HepG2 (cell line): ENCODE results near the gene TEKT3.

Experiments
- ARHGAP35 ChIP-seq: sonication (generic); formaldehyde crosslinking; IDR thresholded peaks from 2 replicates; pipeline ENCODE4 v1.9.0; 2022; ENCODE audit warnings: mild to moderate bottlenecking, inconsistent platforms, moderate library complexity, missing genetic modification reagents, borderline replicate concordance
- JUN ChIP-seq: sonication (generic); formaldehyde crosslinking; IDR thresholded peaks from 2 replicates; pipeline ENCODE4 v1.4.0; 2020; ENCODE audit warnings: mild to moderate bottlenecking, missing genetic modification reagents
- JUND ChIP-seq: sonication (generic); formaldehyde crosslinking; IDR thresholded peaks from 2 replicates; pipeline ENCODE4 v1.8.0; 2022; ENCODE audit warnings: mild to moderate bottlenecking, missing genetic modification reagents
- KDM3A ChIP-seq: IDR thresholded peaks from 2 replicates; pipeline ENCODE4 v1.6.1; 2018; ENCODE audit warnings: low read depth, missing compliant biosample characterization
- RNF2 ChIP-seq: fragments of 450-650 bp; conservative IDR thresholded peaks from 2 replicates; pipeline ENCODE4 v1.6.1; 2016; ENCODE audit warnings: low read depth
- YY1 ChIP-seq: IDR thresholded peaks from 2 replicates; pipeline ENCODE4 v1.6.1; 2011; ENCODE audit warnings: low read length, low read depth, moderate library complexity, mild to moderate bottlenecking; ENCODE audit not compliant: insufficient read depth, insufficient replicate concordance
- ZNF138 ChIP-seq: sonication (generic); formaldehyde crosslinking; IDR thresholded peaks from 2 replicates; pipeline ENCODE4 v1.5.0; 2020; ENCODE audit warnings: mild to moderate bottlenecking, low read depth, missing genetic modification reagents
- ZNF274 ChIP-seq: sonication (generic); formaldehyde crosslinking; IDR thresholded peaks from 2 replicates; pipeline ENCODE4 v1.5.1; 2020; ENCODE audit warnings: mild to moderate bottlenecking, missing genetic modification reagents
- ZNF501 ChIP-seq: sonication (generic); formaldehyde crosslinking; IDR thresholded peaks from 2 replicates; pipeline ENCODE4 v1.5.1; 2020; ENCODE audit warnings: mild to moderate bottlenecking, moderate library complexity, missing genetic modification reagents
- TF ChIP-seq, protein P1 (sequence below): sonication (generic); formaldehyde crosslinking; IDR thresholded peaks from 2 replicates; pipeline ENCODE4 v1.5.0; 2020; ENCODE audit warnings: mild to moderate bottlenecking, missing genetic modification reagents, moderate library complexity
- TF ChIP-seq, protein P2 (sequence below): sonication (generic); formaldehyde crosslinking; IDR thresholded peaks from 2 replicates; pipeline ENCODE4 v1.5.0; 2020; ENCODE audit warnings: missing genetic modification reagents

DNA sequence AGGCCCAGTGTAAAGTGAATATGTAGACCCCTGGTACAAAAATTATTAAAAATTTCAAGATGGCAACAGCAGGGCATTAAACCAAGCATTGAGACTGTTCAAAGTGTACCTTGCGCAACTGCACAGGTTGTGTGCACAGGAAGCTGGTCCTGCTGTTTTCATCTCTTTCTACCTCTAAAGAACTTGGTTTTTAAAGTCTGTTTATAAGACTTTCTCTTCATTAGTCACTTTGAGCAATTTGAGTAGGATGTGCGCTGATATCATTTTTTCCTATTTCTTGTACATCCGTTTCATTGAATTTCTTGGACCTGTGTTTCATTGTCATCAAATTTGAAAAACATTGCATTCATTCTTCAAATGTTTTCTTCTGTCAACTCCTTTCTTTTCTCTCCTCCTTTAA is 59.5 kb downstream of the TEKT3 start:
- TF ChIP-seq JUN (CRISPR knock-in tag) (no peak), JUND (CRISPR knock-in tag) (no peak), YY1 (no peak), ZNF274 (no peak), ZNF501 (no peak), KDM3A (CRISPR knock-in tag) (no peak), ARHGAP35 (no peak), ZNF138 (CRISPR knock-in tag) (no peak), RNF2 (no peak)
- TF ChIP-seq, protein P1, sequence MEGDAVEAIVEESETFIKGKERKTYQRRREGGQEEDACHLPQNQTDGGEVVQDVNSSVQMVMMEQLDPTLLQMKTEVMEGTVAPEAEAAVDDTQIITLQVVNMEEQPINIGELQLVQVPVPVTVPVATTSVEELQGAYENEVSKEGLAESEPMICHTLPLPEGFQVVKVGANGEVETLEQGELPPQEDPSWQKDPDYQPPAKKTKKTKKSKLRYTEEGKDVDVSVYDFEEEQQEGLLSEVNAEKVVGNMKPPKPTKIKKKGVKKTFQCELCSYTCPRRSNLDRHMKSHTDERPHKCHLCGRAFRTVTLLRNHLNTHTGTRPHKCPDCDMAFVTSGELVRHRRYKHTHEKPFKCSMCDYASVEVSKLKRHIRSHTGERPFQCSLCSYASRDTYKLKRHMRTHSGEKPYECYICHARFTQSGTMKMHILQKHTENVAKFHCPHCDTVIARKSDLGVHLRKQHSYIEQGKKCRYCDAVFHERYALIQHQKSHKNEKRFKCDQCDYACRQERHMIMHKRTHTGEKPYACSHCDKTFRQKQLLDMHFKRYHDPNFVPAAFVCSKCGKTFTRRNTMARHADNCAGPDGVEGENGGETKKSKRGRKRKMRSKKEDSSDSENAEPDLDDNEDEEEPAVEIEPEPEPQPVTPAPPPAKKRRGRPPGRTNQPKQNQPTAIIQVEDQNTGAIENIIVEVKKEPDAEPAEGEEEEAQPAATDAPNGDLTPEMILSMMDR (CRISPR knock-in tag), result no peak
- TF ChIP-seq, protein P2, sequence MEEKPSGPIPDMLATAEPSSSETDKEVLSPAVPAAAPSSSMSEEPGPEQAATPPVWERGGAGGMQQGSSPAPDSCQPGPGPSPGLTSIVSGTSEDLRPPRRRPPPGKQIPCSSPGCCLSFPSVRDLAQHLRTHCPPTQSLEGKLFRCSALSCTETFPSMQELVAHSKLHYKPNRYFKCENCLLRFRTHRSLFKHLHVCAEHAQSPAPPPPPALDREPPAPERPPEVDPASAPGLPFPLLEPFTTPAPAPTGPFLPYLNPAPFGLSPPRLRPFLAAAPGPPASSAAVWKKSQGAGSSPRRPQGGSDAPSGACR (CRISPR knock-in tag), result no peak
